ENCODE measurements around the gene DNAH5.

- TF ChIP-seq EZH2 (IDR thresholded peaks at IDR 0.05; ENCODE audit: low read depth, low read length, severe bottlenecking) (no peak), MAX (IDR thresholded peaks at IDR 0.05) (no peak), CBX8 (IDR thresholded peaks at IDR 0.05; ENCODE audit: borderline replicate concordance, low read depth, low read length) (no peak), CHD1 (IDR thresholded peaks at IDR 0.05; ENCODE audit: low read depth, low read length) (no peak), POLR2AphosphoS5 (IDR thresholded peaks at IDR 0.05; ENCODE audit: low read depth, low read length) (no peak), SP1 (IDR thresholded peaks at IDR 0.05; ENCODE audit: low read depth, low read length) (no peak), BRCA1 (IDR thresholded peaks at IDR 0.05; ENCODE audit: low read depth, low read length) (no peak), ZNF274 (IDR thresholded peaks at IDR 0.05; ENCODE audit: borderline replicate concordance, extremely low read depth, low read length) (no peak), EP300 (IDR thresholded peaks at IDR 0.05; ENCODE audit: borderline replicate concordance in 1 of 2, low read depth in 2 of 2, low read length in 2 of 2) (no peak)
- TF ChIP-seq, protein P1, sequence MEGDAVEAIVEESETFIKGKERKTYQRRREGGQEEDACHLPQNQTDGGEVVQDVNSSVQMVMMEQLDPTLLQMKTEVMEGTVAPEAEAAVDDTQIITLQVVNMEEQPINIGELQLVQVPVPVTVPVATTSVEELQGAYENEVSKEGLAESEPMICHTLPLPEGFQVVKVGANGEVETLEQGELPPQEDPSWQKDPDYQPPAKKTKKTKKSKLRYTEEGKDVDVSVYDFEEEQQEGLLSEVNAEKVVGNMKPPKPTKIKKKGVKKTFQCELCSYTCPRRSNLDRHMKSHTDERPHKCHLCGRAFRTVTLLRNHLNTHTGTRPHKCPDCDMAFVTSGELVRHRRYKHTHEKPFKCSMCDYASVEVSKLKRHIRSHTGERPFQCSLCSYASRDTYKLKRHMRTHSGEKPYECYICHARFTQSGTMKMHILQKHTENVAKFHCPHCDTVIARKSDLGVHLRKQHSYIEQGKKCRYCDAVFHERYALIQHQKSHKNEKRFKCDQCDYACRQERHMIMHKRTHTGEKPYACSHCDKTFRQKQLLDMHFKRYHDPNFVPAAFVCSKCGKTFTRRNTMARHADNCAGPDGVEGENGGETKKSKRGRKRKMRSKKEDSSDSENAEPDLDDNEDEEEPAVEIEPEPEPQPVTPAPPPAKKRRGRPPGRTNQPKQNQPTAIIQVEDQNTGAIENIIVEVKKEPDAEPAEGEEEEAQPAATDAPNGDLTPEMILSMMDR (IDR thresholded peaks at IDR 0.05; ENCODE audit: control extremely low read depth in 1 of 3, insufficient read depth in 1 of 3, low read depth in 1 of 3, low read length in 3 of 3) = no peak
Observed at GRCh38 chr5:13653709-13654108, 290.8 kb downstream of the DNAH5 start.

All from H1 (cell line).